Measurements from ENCODE around the gene PTGR1. TPM values are rescaled to one million over a fixed set of nuclear protein-coding genes. Genes with fewer than 3 reads are reported as not detected.

PTGR1 gene
- total and polyA plus RNA-seq, 3 donors from 2014 or later = 20.9 to 26.6 (median 20.9) TPM

DNA sequence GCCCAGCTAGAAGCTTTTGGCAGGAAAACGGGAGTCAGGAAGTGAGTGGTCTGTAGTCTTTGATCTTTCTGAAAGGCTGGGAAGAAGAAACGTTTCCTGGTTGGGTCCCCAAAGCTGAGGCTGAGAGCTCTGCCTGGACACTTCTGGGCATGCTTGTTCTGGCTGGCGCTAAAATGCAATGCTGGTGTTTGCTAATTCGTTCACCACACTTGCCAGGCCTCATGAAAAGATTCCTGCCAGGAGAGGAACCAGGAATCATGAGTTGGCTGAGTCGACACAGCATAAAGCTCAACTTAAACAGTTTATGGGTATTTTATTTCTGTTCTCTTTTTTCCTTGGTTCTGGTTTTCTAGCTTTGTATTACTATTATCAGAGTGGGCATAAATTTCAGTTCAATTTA is 10.7 kb upstream of the PTGR1 start:
- H3K27ac ChIP-seq = no peak overlapping the region
- no peaks in the 10 kb centered on the region for H3K4me1 ChIP-seq
- intact Hi-C loops (cut with DNase I; ENCODE audit: low total_unique reads) = no loop called here
- no peaks in the 10 kb centered on the region for H3K27me3 ChIP-seq
- no peaks in the 10 kb centered on the region for H3K9me3 ChIP-seq
- no peak overlapping the region for H3K4me3 ChIP-seq
- WGBS, 2 donors = 68 to 70% methylated on average over 5 of the region's 5 CpGs
- no peak for DNase-seq
- TF ChIP-seq, protein P1, sequence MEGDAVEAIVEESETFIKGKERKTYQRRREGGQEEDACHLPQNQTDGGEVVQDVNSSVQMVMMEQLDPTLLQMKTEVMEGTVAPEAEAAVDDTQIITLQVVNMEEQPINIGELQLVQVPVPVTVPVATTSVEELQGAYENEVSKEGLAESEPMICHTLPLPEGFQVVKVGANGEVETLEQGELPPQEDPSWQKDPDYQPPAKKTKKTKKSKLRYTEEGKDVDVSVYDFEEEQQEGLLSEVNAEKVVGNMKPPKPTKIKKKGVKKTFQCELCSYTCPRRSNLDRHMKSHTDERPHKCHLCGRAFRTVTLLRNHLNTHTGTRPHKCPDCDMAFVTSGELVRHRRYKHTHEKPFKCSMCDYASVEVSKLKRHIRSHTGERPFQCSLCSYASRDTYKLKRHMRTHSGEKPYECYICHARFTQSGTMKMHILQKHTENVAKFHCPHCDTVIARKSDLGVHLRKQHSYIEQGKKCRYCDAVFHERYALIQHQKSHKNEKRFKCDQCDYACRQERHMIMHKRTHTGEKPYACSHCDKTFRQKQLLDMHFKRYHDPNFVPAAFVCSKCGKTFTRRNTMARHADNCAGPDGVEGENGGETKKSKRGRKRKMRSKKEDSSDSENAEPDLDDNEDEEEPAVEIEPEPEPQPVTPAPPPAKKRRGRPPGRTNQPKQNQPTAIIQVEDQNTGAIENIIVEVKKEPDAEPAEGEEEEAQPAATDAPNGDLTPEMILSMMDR (IDR thresholded peaks at IDR 0.05) = no peak
- no peak for TF ChIP-seq POLR2A (IDR thresholded peaks at IDR 0.05)
- no peaks in the 10 kb centered on the region for H3K36me3 ChIP-seq (ENCODE audit: low read depth, missing control alignments)

DNA sequence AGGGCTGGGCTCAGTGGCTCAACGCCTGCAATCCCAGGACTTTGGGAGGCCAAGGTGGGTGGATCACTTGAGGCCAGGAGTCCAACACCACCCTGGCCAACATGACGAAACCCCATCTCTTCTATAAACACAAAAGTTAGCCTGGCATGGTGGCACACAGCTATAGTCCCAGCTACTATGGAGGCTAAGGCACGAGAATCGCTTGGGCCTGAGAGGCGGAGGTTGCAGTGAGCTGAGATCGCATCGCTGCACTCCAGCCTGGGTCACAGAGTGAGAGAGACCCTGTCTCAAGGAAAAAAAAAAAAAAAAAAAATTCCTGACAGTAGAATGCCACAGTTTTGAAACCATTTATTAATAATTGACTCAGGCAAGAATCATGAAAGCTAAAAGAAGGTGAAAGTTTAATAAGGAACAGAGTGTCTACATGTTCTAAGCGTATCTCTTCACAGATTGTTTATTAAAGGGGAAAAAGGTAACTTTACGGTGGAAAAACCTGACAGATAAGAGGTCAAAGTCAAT is 5.7 kb upstream of the PTGR1 start:
- TF ChIP-seq POLR2A (IDR thresholded peaks at IDR 0.05) = no peak
- H3K27me3 ChIP-seq = no peaks in the 10 kb centered on the region
- no peaks in the 10 kb centered on the region for H3K4me1 ChIP-seq
- no peaks in the 10 kb centered on the region for H3K9me3 ChIP-seq
- intact Hi-C loops (cut with DNase I; ENCODE audit: low total_unique reads) = no loop called here
- no peaks in the 10 kb centered on the region for H3K36me3 ChIP-seq (ENCODE audit: low read depth, missing control alignments)
- no peak overlapping the region for H3K27ac ChIP-seq
- WGBS, 2 donors = 84 to 89% methylated on average over 9 of the region's 9 CpGs
- H3K4me3 ChIP-seq = no peak overlapping the region
- DNase-seq = no peak

DNA sequence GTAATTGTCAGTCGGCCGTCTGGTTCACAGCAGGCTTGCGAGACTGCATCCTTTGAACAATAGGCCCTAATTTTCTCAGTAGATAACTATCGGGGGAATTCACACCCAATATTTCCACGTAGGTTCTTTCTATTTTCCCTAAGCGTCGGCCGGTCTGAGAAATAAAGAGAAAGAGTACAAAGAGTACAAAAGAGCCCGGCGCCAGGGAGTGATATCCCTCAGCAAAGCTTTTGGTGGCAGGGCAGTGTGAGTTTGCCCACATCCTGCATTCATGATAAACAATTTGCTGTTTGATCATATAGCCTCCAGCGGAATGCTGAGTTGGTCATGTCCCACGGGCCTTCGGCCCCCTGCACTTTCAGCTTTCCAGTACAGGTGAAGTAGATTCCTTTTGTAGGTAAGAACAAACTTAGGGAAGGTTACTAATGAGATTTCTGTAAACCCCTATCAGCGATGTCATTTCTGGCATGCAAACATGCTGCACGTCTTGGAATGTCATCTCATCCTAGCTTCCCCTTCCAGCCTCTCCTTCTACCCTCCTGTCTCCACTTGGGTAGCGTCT is 4.7 kb upstream of the PTGR1 start:
- Histone ChIP-seq H3K9me3 (no peaks in the 10 kb centered on the region), H3K4me3 (no peak overlapping the region), H3K36me3 (ENCODE audit: low read depth, missing control alignments) (no peaks in the 10 kb centered on the region), H3K4me1 (no peaks in the 10 kb centered on the region), H3K27me3 (no peaks in the 10 kb centered on the region), H3K27ac (no peak overlapping the region)
- TF ChIP-seq, protein P1 (IDR thresholded peaks at IDR 0.05) = no peak
- TF ChIP-seq POLR2A (IDR thresholded peaks at IDR 0.05) = no peak
- no peak for DNase-seq
- intact Hi-C loops (cut with DNase I; ENCODE audit: low total_unique reads) = no loop called here
- WGBS, 2 donors = 78 to 80% methylated on average over 16 of the region's 16 CpGs

DNA sequence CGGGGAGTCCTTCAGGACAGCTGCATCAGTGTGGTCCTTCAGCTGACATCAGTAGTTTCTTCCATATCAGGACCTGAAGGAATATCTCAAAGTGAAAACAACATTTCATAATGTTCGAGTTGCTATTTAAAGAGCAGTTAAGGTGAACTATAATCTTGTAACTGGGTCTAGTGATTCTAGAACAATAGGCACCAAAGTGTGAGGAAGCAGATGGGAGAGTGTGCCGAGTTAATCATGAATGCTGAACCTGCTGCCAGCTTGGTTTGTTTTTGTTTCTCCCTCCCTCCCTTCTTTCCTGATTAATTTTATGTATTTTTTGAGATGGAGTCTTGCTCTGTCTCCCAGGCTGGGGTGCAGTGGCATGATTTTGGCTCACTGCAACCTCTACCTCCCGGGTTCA is 3.6 kb upstream of the PTGR1 start:
- Histone ChIP-seq H3K36me3 (ENCODE audit: low read depth, missing control alignments) (no peaks in the 10 kb centered on the region), H3K4me3 (no peak overlapping the region), H3K27me3 (no peaks in the 10 kb centered on the region), H3K9me3 (no peaks in the 10 kb centered on the region), H3K4me1 (peaks cover 5% of the 10 kb centered on the region), H3K27ac (no peak overlapping the region)
- TF ChIP-seq POLR2A (IDR thresholded peaks at IDR 0.05) = no peak
- TF ChIP-seq, protein P1 (IDR thresholded peaks at IDR 0.05) = no peak
- 73 to 76% methylated on average over 4 of the region's 4 CpGs for WGBS, 2 donors
- intact Hi-C loops (cut with DNase I; ENCODE audit: low total_unique reads) = no loop called here
- no peak for DNase-seq

DNA sequence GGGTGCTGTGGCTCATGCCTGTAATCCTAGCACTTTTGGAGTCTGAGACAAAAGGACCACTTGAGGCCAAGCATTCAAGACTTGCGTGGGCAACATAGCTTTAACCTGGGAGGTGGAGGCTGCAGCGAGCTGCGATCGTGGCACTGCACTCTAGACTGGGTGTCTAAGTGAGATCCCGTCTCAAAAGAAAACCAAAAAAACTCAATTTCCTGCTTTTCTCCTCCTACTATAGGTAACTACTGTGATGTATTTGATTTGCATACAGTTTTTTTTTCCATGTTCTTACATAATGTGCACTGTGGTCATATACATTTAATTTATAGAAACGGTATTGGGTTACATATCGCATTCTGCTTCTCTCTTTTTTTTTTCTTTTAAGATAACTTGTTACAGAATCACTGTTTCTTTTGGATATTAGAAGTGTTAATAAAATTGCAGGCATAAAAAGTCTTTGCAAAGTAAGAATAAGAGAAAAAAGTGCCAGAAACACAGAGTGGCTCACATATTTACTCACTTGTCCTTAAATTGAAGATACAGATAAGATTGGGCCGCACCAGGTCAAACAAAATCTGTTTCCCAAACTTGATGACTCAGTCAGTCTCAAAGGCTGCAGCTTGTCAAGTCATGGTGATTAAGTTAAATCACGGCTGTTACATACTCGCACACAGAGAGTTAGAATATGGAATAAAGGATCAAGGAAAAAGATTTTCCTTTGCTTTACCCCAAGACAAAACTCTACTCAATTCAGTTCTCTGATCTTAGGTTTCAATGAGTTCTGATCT is 2.0 kb upstream of the PTGR1 start:
- intact Hi-C loops (cut with DNase I; ENCODE audit: low total_unique reads) = no loop called here
- H3K36me3 ChIP-seq (ENCODE audit: low read depth, missing control alignments) = no peaks in the 10 kb centered on the region
- DNase-seq = no peak
- peaks cover 9% of the 10 kb centered on the region for H3K4me1 ChIP-seq
- no peaks in the 10 kb centered on the region for H3K9me3 ChIP-seq
- no peaks in the 10 kb centered on the region for H3K27me3 ChIP-seq
- no peak overlapping the region for H3K4me3 ChIP-seq
- TF ChIP-seq, protein P1 (IDR thresholded peaks at IDR 0.05) = no peak
- TF ChIP-seq POLR2A (IDR thresholded peaks at IDR 0.05) = no peak
- 68 to 71% methylated on average over 10 of the region's 10 CpGs for WGBS, 2 donors
- H3K27ac ChIP-seq = no peak overlapping the region
